IMR-90 (cell line): ENCODE measurements around the gene JADE3. TPM values are rescaled to one million over a fixed set of nuclear protein-coding genes. Genes with fewer than 3 reads are reported as not detected.

ENCODE experiments used
- ATAC-seq: fragments of 200-7000 bp; cut with Tn5 transposase; 2 replicates; pipeline ENCODE4 v1.9.1; 2020; ENCODE audit warnings: low read depth, mild to moderate bottlenecking, moderate library complexity
- BruUV-seq: library from RNA; stranded (reverse); fragments of 400-500 nt; replicated peaks from 2 replicates; lab custom pipeline; 2021; lab: Mats Ljungman, UMichigan
- CTCF ChIA-PET: fragments of 300-600 bp; formaldehyde crosslinking; extraction: SDS; loops from one replicate; lab custom pipeline; 2021; ENCODE audit warnings: antibody characterized with exemption; lab: Yijun Ruan, JAX
- POLR2A ChIA-PET: fragments of 300-600 bp; sonication (Branson Sonifier 250); formaldehyde crosslinking; loops from one replicate; lab custom pipeline; 2022; ENCODE audit warnings: antibody characterized with exemption; ENCODE audit not compliant: unreplicated experiment; lab: Charles Lee
- DNase-seq: peaks from one replicate; pipeline ENCODE4 v3.0.0; 2013
- H2AFZ ChIP-seq: replicated peaks from 2 replicates; pipeline ENCODE3; 2013; ENCODE audit warnings: low read length, mild to moderate bottlenecking; ENCODE audit not compliant: poor library complexity
- H2AK5ac ChIP-seq: 2 replicates; pipeline ENCODE4 v1.6.1; 2013; ENCODE audit warnings: low read depth, low read length, inconsistent platforms
- H2AK9ac ChIP-seq: replicated peaks from 2 replicates; pipeline ENCODE3; 2013; ENCODE audit warnings: mild to moderate bottlenecking, low read depth, low read length, moderate library complexity; ENCODE audit not compliant: poor library complexity
- H2BK120ac ChIP-seq: 2 replicates; pipeline ENCODE4 v1.6.1; 2013; ENCODE audit warnings: low read depth, low read length, inconsistent platforms
- H2BK15ac ChIP-seq: 3 replicates; pipeline ENCODE4 v1.6.1; 2013; ENCODE audit warnings: low read depth, low read length, inconsistent platforms
- H2BK20ac ChIP-seq: 2 replicates; pipeline ENCODE4 v1.6.1; 2013; ENCODE audit warnings: low read depth, mild to moderate bottlenecking, inconsistent platforms, low read length, moderate library complexity
- H2BK5ac ChIP-seq: 2 replicates; pipeline ENCODE4 v1.6.1; 2013; ENCODE audit warnings: mild to moderate bottlenecking, low read depth, low read length, inconsistent platforms; ENCODE audit not compliant: poor library complexity, severe bottlenecking
- H3K14ac ChIP-seq: replicated peaks from 2 replicates; pipeline ENCODE4 v1.6.1; 2013; ENCODE audit warnings: low read depth, low read length, inconsistent platforms
- H3K18ac ChIP-seq: 2 replicates; pipeline ENCODE4 v1.6.1; 2013; ENCODE audit warnings: low read depth, low read length, control low read depth
- H3K23ac ChIP-seq: 2 replicates; pipeline ENCODE4 v1.6.1; 2013; ENCODE audit warnings: low read depth, low read length, inconsistent platforms
- H3K27ac ChIP-seq: 2 replicates; pipeline ENCODE4 v1.5.1; 2013; ENCODE audit warnings: mild to moderate bottlenecking, control low read depth, low read length; ENCODE audit not compliant: insufficient read depth
- H3K27me3 ChIP-seq: 2 replicates; pipeline ENCODE4 v1.6.1; 2013; ENCODE audit warnings: low read length; ENCODE audit not compliant: control insufficient read depth, insufficient read depth
- H3K36me3 ChIP-seq: 2 replicates; pipeline ENCODE4 v1.6.1; 2013; ENCODE audit warnings: low read length, mixed read lengths; ENCODE audit not compliant: control insufficient read depth, insufficient read depth
- H3K4ac ChIP-seq: 2 replicates; pipeline ENCODE4 v1.6.1; 2013; ENCODE audit warnings: low read depth, low read length, inconsistent platforms
- H3K4me1 ChIP-seq: 2 replicates; pipeline ENCODE4 v1.6.1; 2013; ENCODE audit warnings: low read length, mixed read lengths; ENCODE audit not compliant: control insufficient read depth, insufficient read depth
- H3K4me2 ChIP-seq: 2 replicates; pipeline ENCODE4 v1.6.1; 2013; ENCODE audit warnings: low read depth, mild to moderate bottlenecking, control low read depth, low read length, moderate library complexity
- H3K4me3 ChIP-seq: 2 replicates; pipeline ENCODE4 v1.5.1; 2013; ENCODE audit warnings: low read depth, mild to moderate bottlenecking, control low read depth, low read length, moderate library complexity; ENCODE audit not compliant: insufficient read depth
- H3K56ac ChIP-seq: 2 replicates; pipeline ENCODE4 v1.6.1; 2013; ENCODE audit warnings: low read length, inconsistent platforms; ENCODE audit not compliant: insufficient read depth; ENCODE audit errors: extremely low read depth
- H3K79me1 ChIP-seq, 2 experiments: 2 replicates each; pipeline ENCODE4 v1.6.1; 2013; ENCODE audit warnings: low read length in 2 of 2, inconsistent platforms in 1 of 2, low read depth in 1 of 2
- H3K9ac ChIP-seq: 2 replicates; pipeline ENCODE4 v1.6.1; 2013; ENCODE audit warnings: low read depth, low read length, control low read depth
- H3K9me1 ChIP-seq: 2 replicates; pipeline ENCODE4 v1.6.1; 2013; ENCODE audit warnings: low read length, inconsistent platforms; ENCODE audit not compliant: insufficient read depth
- H3K9me3 ChIP-seq: 2 replicates; pipeline ENCODE4 v1.6.1; 2013; ENCODE audit warnings: low read length; ENCODE audit not compliant: control insufficient read depth, insufficient read depth
- H4K20me1 ChIP-seq: 2 replicates; pipeline ENCODE4 v1.6.1; 2013; ENCODE audit warnings: low read length, inconsistent platforms; ENCODE audit not compliant: insufficient read depth
- H4K5ac ChIP-seq: 2 replicates; pipeline ENCODE4 v1.6.1; 2013; ENCODE audit warnings: mild to moderate bottlenecking, low read depth, low read length, control low read depth
- H4K8ac ChIP-seq, 2 experiments: 2 replicates each; pipeline ENCODE4 v1.6.1; 2013; ENCODE audit warnings: low read depth in 2 of 2, low read length in 2 of 2, control low read depth in 1 of 2, inconsistent platforms in 1 of 2
- H4K91ac ChIP-seq: 2 replicates; pipeline ENCODE4 v1.6.1; 2013; ENCODE audit warnings: low read depth, low read length, inconsistent platforms; ENCODE audit not compliant: insufficient read depth
- BHLHE40 ChIP-seq: fragments of 150-350 bp; IDR thresholded peaks from 2 replicates; pipeline ENCODE4 v1.6.1; 2016; ENCODE audit warnings: mild to moderate bottlenecking, low read depth, low read length
- CHD1 ChIP-seq: IDR thresholded peaks from 2 replicates; pipeline ENCODE4 v1.6.1; 2012; ENCODE audit warnings: low read depth, low read length, improper control_type of control experiment
- MAFK ChIP-seq: IDR thresholded peaks from 2 replicates; pipeline ENCODE4 v1.6.1; 2012; ENCODE audit warnings: low read depth, low read length, improper control_type of control experiment
- MAZ ChIP-seq: IDR thresholded peaks from 2 replicates; pipeline ENCODE4 v1.6.1; 2012; ENCODE audit warnings: low read depth, mild to moderate bottlenecking, low read length, improper control_type of control experiment, moderate library complexity, borderline replicate concordance
- MXI1 ChIP-seq: IDR thresholded peaks from 2 replicates; pipeline ENCODE4 v1.6.1; 2012; ENCODE audit warnings: low read depth, mild to moderate bottlenecking, low read length, moderate library complexity, borderline replicate concordance
- NFE2L2 ChIP-seq: fragments of 150-350 bp; IDR thresholded peaks from 2 replicates; pipeline ENCODE4 v1.6.1; 2016; ENCODE audit warnings: low read depth, mild to moderate bottlenecking, low read length
- POLR2A ChIP-seq: IDR thresholded peaks from 2 replicates; pipeline ENCODE4 v1.6.1; 2012; ENCODE audit warnings: mild to moderate bottlenecking, low read depth, low read length
- RAD21 ChIP-seq: IDR thresholded peaks from 2 replicates; pipeline ENCODE4 v1.6.1; 2012; ENCODE audit warnings: low read length, improper control_type of control experiment
- RCOR1 ChIP-seq: IDR thresholded peaks from 2 replicates; pipeline ENCODE4 v1.6.1; 2012; ENCODE audit warnings: mild to moderate bottlenecking, low read length, improper control_type of control experiment; ENCODE audit not compliant: insufficient replicate concordance
- RFX5 ChIP-seq: IDR thresholded peaks from 2 replicates; pipeline ENCODE4 v1.8.0; 2012; ENCODE audit warnings: low read depth, mild to moderate bottlenecking, low read length, moderate library complexity
- SMC3 ChIP-seq: fragments of 150-350 bp; IDR thresholded peaks from 2 replicates; pipeline ENCODE4 v1.6.1; 2016; ENCODE audit warnings: low read depth, mild to moderate bottlenecking, antibody characterized with exemption, low read length, moderate library complexity
- WGBS, 2 experiments: methylation state at CpG; one replicate each; pipeline versions ENCODE4 v1.1.5 to v1.1.7; 2013; ENCODE audit warnings: missing lambda C conversion rate in 2 of 2; ENCODE audit not compliant: insufficient read length in 1 of 2; ENCODE audit errors: extremely low coverage in 2 of 2; 5-methylcytosine and 5-hydroxymethylcytosine counted together
- dilution Hi-C: fragments of 300-500 bp; cut with HindIII; formaldehyde crosslinking; loops from one replicate; pipeline ENCODE4 v1.14.3; 2018; ENCODE audit warnings: low sequenced_read_pairs; ENCODE audit not compliant: unreplicated experiment
- in situ Hi-C: fragments of 300-500 bp; cut with MboI; formaldehyde crosslinking; loops from 3 replicates; pipeline ENCODE4 v1.14.3; 2019; ENCODE audit warnings: low sequenced_read_pairs, inconsistent platforms, mixed read lengths
- intact Hi-C: fragments of 100-400 bp; cut with micrococcal nuclease; formaldehyde crosslinking; loops from 2 replicates; pipeline ENCODE4 v1.10.0; 2022
- polyA plus RNA-seq, 3 experiments: library from polyadenylated mRNA; depleted of rRNA; stranded (reverse); fragments of >200 nt; gene quantifications; 2 replicates each; pipeline ENCODE4 v1.2.3, GENCODE V29; 2012; ENCODE audit warnings: low replicate concordance in 1 of 3
- total RNA-seq: library from RNA; depleted of rRNA; stranded (reverse); fragments of >200 nt; gene quantifications from 2 replicates; pipeline ENCODE4 v1.2.3, GENCODE V29; 2012
- TF ChIP-seq, protein P1 (sequence below): fragments of 150-350 bp; IDR thresholded peaks from 2 replicates; pipeline ENCODE4 v1.6.1; 2016; ENCODE audit warnings: low read depth, mild to moderate bottlenecking, low read length, moderate library complexity, borderline replicate concordance
- TF ChIP-seq, protein P2 (sequence below): fragments of 150-350 bp; IDR thresholded peaks from 2 replicates; pipeline ENCODE4 v1.6.1; 2017; ENCODE audit warnings: mild to moderate bottlenecking, antibody characterized with exemption, low read length, low read depth

JADE3 gene
- total and polyA plus RNA-seq, 2 of the 4 experiments (the other 2 are of a cell fraction) = 2.1 to 4.7 TPM

DNA sequence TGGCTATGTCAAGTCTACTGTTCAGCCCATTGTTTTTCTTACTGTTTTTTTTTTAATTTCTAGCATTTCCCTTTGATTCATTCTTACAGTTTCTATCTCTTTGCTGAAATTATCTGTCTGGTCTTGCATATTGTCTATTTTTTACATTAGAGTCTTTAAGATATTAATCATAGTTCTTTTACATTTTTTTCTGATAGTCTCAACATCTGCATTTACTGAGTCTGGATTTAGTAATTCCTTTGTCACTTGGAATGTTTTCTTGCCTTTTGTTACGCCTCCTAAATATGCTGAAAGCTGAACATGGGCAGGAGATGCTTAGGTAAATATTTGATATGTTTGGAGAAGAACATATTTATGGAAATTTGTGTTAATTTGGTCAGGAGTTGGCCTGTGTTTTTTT lies 10.4 kb downstream of the JADE3 start:
- in situ Hi-C loops (no loop called here), dilution Hi-C loops (no loop called here), intact Hi-C loops (no loop called here)
- Histone ChIP-seq H3K9me3 (peaks cover 3% of the 10 kb centered on the region), H3K27ac (no peak overlapping the region), H3K4me3 (no peak overlapping the region), H2BK15ac (no peak overlapping the region), H2AK9ac (no peak overlapping the region), H3K4me1 (no peaks in the 10 kb centered on the region), H3K56ac (no peak overlapping the region), H2AK5ac (no peak overlapping the region), H4K20me1 (no peaks in the 10 kb centered on the region), H3K14ac (no peak overlapping the region), H2AFZ (no peak overlapping the region), H2BK20ac (no peak overlapping the region), H3K9ac (no peak overlapping the region), H3K36me3 (no peaks in the 10 kb centered on the region), H2BK5ac (no peak overlapping the region), H3K9me1 (no peaks in the 10 kb centered on the region), H4K91ac (no peak overlapping the region), H3K4me2 (no peak overlapping the region), H4K8ac (no peak overlapping the region), H4K5ac (no peak overlapping the region), H3K23ac (no peak overlapping the region), H3K4ac (no peak overlapping the region), H3K18ac (no peak overlapping the region), H3K27me3 (peaks cover 2% of the 10 kb centered on the region; the same call in 1 of the 2 replicates), H2BK120ac (no peak overlapping the region), H3K79me1 (peaks cover 6 to 8% of the 10 kb centered on the region in 2 experiments; a peak in 1 of 4 replicates)
- ChIA-PET POLR2A (no interaction called here), CTCF (interaction anchor here (1.1 kb wide), 1 partner anchor 9 kb away, joined by 3 read pairs; no protein-coding TSS in a partner anchor)
- DNase-seq (no peak), ATAC-seq (no peak)
- no TSS peak for BruUV-seq
- no CpG with 5 or more reads among the region's 1 CpG for WGBS, 2 experiments
- TF ChIP-seq RFX5 (no peak), CHD1 (no peak), NFE2L2 (no peak), RAD21 (no peak), MAFK (no peak), RCOR1 (no peak), SMC3 (no peak), BHLHE40 (no peak), MAZ (no peak), POLR2A (no peak), MXI1 (no peak)
- TF ChIP-seq, protein P1, sequence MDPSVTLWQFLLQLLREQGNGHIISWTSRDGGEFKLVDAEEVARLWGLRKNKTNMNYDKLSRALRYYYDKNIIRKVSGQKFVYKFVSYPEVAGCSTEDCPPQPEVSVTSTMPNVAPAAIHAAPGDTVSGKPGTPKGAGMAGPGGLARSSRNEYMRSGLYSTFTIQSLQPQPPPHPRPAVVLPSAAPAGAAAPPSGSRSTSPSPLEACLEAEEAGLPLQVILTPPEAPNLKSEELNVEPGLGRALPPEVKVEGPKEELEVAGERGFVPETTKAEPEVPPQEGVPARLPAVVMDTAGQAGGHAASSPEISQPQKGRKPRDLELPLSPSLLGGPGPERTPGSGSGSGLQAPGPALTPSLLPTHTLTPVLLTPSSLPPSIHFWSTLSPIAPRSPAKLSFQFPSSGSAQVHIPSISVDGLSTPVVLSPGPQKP = no peak
- TF ChIP-seq, protein P2, sequence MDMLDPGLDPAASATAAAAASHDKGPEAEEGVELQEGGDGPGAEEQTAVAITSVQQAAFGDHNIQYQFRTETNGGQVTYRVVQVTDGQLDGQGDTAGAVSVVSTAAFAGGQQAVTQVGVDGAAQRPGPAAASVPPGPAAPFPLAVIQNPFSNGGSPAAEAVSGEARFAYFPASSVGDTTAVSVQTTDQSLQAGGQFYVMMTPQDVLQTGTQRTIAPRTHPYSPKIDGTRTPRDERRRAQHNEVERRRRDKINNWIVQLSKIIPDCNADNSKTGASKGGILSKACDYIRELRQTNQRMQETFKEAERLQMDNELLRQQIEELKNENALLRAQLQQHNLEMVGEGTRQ = no peak
